GM19351 (cell line): Measurements from ENCODE around the gene RAF1.
A peak's percentile ranks its signal among the peaks of the same experiment; 100 is the strongest.
"Not testable (repeated sequence)": the region's sequence is repeated elsewhere in the genome, so short reads cannot be mapped to it uniquely, and the experiment has no call there.

Source experiments
- ATAC-seq: cut with Tn5 transposase; IDR thresholded peaks from one replicate; pipeline ENCODE4 v1.9.1; 2021; ENCODE audit warnings: mild to moderate bottlenecking, moderate library complexity; ENCODE audit not compliant: unreplicated experiment

Gene RAF1

DNA sequence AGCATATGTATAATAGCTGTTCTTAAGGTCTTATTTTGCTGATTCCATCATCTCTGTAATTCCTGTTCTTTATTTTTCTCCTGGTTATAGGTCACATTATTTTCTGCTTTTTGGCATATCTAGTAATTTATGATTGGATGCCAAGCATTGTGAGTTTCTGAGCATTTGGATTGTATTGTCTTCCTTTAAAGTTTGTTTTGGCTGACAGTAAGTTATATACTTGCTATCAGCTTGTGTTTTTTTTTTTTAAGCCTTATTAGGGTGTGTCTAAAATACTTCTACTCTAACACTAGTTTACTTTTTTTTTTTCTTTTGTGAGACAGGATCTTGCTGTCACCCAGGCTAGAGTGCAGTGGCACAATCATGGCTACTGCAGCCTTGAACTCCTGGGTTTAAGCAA is 96.9 kb downstream of the RAF1 start:
- ATAC-seq, result no peak

DNA sequence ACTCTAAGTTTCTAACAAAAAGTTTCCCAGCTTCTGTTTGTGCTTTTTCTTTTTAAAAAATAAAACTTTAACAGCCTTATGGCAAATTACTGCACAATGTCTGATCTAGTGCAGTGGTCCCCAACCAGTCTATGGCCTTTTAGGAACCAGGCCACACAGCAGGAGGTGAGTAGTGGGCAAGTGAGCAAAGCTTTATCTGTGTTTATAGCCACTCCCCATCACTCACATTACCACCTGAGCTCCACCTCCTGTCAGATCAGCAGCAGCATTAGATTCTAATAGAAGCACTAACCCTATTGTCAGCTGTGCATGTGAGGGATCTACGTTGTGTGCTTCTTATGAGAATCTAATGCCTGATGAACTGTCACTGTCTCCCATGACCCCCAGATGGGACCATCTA is 101.5 kb downstream of the RAF1 start:
- no peak for ATAC-seq

DNA sequence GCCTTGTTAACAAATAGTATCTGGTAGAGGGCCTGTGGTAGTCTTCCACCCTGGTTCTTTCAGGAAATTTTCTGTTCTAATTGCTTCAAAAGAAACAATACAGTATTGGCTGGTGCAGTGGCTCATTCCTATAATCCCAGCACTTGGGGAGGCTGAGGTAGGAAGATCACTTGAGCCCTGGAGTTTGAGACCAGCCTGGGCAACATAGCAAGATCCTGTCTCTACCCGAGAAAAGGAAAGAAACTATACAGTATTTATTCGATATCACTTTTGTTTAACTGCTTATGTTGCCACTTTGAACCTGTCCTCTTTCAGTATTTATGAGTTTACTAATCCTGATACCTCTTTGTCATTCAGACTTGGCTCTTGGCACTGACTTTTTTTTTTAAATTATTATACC is 102.5 kb downstream of the RAF1 start:
- ATAC-seq, result no peak

DNA sequence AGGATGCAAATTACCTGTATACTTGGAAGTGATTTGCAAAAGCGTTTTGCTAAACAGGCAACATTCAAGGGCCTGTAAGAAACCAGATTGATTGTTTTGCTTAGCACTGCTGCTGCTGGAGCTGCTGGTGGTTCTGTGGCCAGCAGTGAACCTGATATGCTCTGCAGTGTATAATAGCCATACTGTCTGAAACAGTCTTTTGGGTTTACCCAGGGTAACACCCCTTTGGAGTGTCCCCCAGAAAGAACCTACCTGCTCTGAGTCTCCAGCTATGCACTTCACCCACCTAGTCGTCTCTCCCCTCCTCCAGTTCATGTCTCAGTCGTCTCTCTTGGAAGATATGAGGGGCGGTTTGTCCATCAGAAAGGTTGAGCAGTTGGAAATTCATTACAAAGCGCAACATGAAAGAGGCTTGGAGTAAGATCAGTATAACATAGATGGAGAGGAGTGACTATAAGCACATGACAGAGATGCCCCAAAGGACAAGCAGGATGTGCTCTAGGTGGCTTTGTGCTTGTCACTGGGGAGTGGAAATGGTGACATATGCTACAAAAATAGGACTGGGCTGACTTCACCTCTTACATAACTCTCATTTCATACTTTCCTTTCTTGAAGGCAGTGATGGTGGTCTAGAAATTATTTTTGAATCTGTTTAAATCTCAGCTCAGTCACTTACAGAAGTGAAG is 103.3 kb downstream of the RAF1 start:
- ATAC-seq, result peak; percentile 46

DNA sequence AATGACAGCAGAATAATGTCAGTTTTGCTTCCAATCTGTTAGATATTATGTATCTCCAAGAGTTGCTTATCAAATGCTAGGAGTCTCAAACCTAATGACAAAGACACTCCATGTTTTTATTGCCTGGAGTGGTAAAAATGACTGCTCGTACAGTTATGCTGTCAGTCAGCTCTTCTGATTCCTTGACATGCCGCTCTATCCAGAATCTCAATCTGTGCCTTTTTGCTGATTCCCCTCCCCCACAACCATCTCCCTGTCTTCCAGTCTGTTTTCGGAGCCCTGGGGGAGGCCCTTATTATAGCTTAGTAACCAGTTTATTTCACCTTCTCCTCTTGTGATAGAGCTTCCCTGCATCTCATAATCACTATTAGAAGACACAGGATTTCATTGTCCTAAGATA is 104.4 kb downstream of the RAF1 start:
- no peak for ATAC-seq

DNA sequence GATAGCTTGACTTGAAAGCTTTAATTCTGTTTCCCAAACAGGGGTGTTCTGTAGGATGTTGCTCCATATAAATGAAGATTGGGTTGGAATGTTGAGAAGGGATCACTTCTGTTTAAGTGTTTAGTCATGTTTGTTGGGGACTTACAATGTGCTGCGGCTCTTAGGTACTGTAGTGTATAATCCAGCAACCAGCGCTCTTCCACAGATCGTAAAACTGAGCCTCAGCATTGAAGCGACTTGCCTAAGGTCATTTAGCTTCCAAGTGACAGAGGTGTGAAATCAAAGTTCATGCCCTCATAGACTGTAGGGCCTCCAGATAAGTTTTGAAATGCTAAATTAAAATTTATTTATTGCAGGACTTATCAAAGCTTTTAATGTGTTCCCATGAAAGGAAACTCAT is 105.2 kb downstream of the RAF1 start:
- ATAC-seq, result no peak

DNA sequence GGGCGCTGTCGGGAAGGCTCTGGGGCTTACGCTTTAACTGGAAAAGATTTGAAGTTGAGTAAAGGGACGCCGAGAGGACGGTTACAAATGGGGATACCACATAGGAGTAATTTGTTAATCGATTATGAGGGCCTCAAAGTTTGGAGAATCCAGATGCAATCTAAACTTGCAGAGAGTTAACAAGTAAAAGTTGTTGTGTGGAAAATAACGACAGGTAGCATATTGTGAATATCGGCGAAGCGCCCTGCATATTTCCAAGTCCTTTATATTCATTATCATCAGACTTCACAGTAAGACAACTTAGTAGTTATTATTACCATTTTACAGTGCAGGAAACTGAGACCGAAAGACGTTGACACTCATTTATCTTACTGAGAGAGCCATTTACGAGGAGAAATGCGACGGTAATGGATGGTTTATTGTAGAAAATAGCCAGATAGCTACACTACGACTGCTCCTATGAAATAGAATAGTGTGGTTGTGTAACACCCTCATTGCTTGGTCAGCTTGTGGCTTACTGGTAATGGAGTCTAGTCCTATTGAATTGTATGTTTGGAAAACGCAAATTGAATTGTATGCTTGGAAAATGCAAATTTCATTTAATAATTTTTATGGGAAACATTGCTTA is 106.3 kb downstream of the RAF1 start:
- no peak for ATAC-seq

DNA sequence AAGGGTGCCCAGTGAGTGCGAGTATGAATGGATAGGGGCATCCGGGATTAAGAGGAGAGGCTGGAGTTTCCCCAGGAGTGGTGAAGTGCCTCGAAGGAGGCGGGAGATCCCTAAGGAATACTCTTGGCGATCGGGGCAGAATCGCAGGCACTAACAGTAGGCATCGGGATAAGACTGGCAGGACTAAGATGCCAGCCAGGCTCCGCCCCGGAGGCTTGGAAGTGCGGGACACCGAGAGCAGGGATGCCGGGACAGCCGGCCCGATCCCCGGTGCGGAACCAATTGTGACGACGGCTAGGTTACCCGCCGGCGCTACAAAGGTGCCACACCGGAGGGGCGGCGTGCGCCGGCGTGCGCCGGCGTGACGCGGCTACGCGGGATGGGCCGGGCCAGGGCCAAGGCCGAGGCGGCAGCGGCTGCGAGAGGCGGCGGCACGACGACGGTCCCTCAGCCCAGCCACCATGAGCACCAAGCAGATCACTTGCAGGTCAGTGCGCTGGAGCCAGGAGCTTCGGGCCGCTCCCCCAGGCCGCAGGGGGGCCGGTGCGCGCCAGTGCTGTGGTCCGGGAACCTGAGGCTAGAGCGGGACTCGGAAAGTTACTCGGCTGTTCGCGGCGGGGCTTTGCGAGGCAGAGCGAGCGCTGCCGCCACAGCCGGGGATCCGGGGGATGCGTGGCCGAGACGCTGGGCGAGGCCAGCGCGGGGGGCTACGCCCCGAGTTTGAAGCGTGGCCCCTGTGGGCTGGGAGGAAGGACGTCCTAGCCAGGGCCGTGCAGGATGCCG is 107.0 kb downstream of the RAF1 start, which contains the start of gene MKRN2:
Gene MKRN2, plus strand, starts transcription at position 398 of the 783 bp plus-strand sequence. Its CDS starts 64 bp downstream, at position 462.
- peak; percentile 76 for ATAC-seq

DNA sequence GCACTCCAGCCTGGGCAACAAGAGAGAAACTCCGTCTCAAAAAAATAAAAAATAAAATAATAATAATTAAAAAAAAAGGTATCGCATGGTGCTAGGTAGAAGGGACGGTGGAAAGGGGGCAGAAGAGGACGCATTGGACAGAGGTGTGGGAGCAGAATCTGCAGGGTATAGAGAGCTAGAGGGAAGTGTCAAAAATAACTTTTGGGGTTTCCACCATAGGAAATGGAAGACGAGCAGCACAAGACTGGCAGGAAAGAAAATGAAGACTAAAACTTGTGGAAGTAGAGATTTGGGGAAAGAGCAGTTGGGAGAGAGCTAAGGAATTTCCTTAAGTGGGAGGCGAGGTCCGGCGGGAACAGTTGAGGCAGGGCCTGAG is 107.6 kb downstream of the RAF1 start:
- ATAC-seq, result no peak

DNA sequence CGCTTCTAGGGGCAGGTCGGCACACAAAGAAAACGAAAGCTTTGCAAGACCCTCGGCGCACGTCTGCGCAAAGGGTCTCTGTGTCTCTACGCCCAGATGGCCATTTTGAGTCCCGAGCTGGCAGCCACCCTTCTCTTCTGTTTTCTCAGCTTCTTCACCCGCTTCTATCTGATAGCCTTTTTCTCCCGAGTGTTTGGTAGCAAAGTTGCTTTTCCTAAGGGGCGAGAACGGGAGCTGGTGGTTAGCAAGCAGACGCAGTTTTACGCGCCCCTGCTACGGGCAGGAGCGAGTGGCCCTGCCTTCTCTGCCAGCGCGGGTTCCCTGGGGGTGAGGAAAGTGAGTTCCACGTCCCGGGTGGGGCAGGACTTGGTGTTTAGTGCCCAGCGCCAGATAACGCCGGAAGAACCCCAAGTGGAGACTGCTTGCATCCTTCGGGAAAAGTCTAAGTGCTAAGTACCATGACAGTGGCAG is 110.0 kb downstream of the RAF1 start:
- ATAC-seq, result no peak

DNA sequence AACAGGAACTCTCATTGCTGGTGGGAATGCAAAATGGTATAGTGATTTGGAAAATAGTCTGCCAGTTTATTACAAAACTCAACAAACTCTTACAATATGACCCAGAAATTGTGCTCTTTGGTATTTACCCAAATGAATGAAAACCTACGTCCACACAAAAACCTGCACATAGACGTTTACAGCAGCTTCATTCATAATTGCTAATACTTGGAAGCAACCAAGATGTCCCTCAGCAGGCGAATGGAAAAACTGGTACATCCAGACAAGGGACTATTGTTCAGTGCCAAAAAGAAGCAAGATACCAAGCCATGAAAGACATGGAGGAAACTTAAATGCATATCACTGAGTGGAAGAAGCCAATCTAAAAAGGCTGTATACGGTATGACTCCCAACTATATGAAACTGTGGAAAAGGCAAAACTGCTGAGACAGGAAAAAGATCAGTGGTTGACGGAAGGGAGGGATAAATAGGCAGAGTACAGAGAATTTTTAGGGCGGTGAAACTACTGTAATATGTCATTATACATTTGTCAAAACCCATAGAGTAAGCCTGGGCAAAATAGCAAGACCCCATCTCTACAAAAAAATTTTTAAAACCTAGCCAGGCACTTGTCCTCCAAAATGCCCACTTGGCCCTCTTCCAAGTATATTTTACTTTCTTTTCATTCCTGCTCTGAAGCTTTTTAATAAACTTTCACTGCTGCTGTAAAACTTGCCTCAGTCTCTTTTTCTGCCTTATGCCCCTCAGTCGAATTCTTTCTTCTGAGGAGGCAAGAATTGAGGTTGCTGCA is 113.8 kb downstream of the RAF1 start:
- ATAC-seq, result no peak

DNA sequence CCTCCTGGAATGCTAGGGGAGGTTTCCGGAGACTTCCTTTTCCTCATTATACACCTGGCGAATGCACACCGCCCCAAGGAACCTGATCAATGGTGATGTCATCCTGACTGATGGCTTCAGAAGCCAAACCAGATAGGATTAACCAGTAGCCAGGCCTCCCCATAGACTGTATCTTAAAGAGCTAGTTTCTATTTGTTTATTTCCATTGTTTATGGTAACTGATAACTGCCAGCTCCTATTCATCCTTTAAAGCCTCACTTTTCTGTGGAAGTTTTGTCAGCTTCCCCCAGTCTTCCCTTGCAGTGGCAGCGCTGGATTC is 118.5 kb downstream of the RAF1 start, which contains the start of gene MKRN2OS:
Gene MKRN2OS, minus strand, starts transcription at position 27 of the 319 bp plus-strand sequence. CDS start 35 bp downstream, outside the sequence.
- ATAC-seq, result no peak

DNA sequence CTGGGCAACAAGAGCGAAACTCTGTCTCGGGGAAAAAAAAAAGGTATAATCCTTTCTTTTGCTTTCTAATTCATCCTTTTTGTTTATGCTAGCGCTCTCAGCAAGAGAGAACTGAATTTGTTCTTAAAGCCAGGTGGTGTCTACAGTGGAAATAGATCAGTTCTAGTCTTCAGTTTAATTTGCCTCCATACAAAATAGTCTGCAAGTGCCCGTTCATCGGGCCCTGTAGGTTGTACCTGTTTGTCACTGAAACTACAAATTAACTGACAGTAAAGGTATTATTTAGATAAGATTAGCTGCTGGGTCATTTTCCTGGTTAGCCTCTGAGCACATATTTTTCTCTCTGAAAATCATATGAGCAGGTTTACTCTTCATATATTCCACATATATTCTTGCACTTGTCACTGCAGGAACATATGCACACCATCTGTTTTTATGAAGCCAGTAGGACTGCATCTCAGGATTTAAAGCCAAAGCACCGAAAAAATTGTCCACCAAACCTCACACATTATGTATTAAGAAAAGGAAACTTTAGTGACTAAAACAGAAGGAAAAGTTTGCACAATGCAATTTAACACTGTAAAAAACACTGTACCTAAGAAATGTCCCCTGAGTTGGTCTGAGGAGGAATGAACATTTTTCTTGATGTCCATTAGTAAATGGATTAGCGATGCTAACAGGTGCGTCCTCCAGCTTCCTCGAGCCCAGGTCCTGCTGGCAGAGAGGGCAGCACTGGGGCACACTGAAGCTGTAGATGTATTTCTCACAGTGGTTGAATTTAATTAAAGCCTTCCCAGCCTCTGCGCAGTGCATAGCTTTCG is 119.1 kb downstream of the RAF1 start:
- ATAC-seq, result no peak

DNA sequence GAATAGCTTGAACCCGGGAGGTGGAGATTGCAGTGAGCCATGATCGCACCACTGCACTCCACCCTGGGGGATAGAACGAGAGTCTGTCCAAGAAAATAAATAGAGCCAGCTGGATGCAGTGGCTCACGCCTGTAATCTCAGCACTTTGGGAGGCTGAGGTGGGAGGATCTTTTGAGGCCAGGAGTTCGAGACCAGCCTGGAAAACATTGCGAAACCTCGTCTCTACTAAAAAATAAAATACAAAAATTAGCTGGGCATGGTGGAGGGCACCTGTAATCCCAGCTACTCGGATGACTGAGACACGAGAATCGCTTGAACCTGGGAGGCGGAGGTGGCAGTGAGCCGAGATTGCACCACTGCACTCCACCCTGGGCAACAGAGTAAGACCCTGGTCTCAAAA is 120.4 kb downstream of the RAF1 start:
- ATAC-seq, result not testable (repeated sequence)

DNA sequence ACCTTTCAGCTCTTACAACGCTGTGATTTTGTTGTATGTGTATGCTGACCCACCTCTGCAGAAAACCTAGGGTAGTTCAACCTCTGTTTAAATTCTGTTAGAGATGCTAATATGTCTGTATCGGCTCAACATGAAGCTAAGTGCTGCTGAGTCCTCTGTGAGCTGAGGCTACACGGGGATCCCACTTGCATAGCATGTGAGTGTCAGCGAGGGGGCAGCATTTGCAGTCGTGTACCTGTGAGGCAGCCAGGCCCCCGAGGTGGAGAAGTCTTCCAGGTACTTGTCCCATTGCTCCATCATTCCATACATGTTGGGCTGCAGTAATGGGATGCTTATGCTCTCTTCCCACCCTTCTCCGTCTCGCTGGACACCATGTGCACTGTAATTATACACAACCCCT is 122.3 kb downstream of the RAF1 start:
- ATAC-seq, result no peak

DNA sequence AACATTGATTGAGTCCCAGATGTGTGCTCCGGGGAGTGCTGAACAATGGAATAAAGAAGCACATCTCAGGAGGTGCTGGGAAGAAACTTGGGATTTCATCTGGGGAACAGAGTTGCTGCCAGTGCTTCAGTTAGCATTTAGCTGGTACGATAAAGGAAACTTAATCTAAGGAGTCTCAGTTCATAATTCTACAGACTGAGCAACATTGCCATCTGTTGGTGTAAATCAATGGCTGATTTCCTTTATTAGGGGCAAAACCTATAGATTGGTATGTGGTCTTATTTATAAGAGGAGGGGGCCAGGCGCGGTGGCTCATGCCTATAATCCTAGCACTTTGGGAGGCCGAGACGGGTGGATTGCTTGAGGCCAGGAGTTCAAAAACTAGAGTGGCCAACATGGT is 127.5 kb downstream of the RAF1 start:
- no peak for ATAC-seq
